Measurements from ENCODE around the gene SUPT3H.

- TF ChIP-seq EZH2 (IDR thresholded peaks at IDR 0.05; ENCODE audit: borderline replicate concordance, insufficient read depth, low read depth, low read length, poor library complexity, severe bottlenecking) = no peak
- no peak for TF ChIP-seq CTCF (IDR thresholded peaks at IDR 0.05)
These were observed 308.6 kb downstream of the SUPT3H start for GRCh38 chr6:45069091-45069490.

Data from B cell (primary cell).